GM12878 (cell line): ENCODE measurements around the gene DPH1. TPM values are rescaled to one million over a fixed set of nuclear protein-coding genes. Genes with fewer than 3 reads are reported as not detected.

Source experiments
- BMI1 ChIP-seq: fragments of 450-650 bp; IDR thresholded peaks from 2 replicates; pipeline ENCODE4 v1.6.1; 2016; ENCODE audit warnings: mild to moderate bottlenecking, moderate library complexity, borderline replicate concordance
- BRCA1 ChIP-seq: IDR thresholded peaks from 2 replicates; pipeline ENCODE4 v1.6.1; 2011; ENCODE audit warnings: low read depth, low read length, improper control_type of control experiment
- CBX5 ChIP-seq: sonication (generic); IDR thresholded peaks from 2 replicates; pipeline ENCODE4 v1.6.1; 2016; ENCODE audit warnings: low read depth, moderate library complexity, mild to moderate bottlenecking, inconsistent platforms
- EGR1 ChIP-seq, 2 experiments: IDR thresholded peaks; 1 replicate in 1 of 2; 2 replicates in 1 of 2; pipeline ENCODE4 v1.6.1; 2011 to 2012; ENCODE audit warnings: low read depth in 2 of 2, low read length in 2 of 2, borderline replicate concordance in 1 of 2, mild to moderate bottlenecking in 1 of 2, moderate library complexity in 1 of 2
- FOXK2 ChIP-seq: fragments of 450-650 bp; IDR thresholded peaks from 2 replicates; pipeline ENCODE4 v1.6.1; 2017; ENCODE audit warnings: mild to moderate bottlenecking, moderate library complexity
- HDGF ChIP-seq: fragments of 450-650 bp; IDR thresholded peaks from 2 replicates; pipeline ENCODE4 v1.6.1; 2016; ENCODE audit warnings: antibody characterized with exemption
- JUNB ChIP-seq: IDR thresholded peaks from 2 replicates; pipeline ENCODE4 v1.6.1; 2016; ENCODE audit warnings: antibody characterized with exemption, mild to moderate bottlenecking
- NR2C1 ChIP-seq: fragments of 450-650 bp; IDR thresholded peaks from 2 replicates; pipeline ENCODE4 v1.6.1; 2017; ENCODE audit warnings: antibody characterized with exemption, mild to moderate bottlenecking, moderate library complexity
- PAX5 ChIP-seq: IDR thresholded peaks from 2 replicates; pipeline ENCODE4 v1.6.1; 2011; ENCODE audit warnings: low read depth, low read length, borderline replicate concordance
- RB1 ChIP-seq: fragments of 450-650 bp; formaldehyde crosslinking; IDR thresholded peaks from 2 replicates; pipeline ENCODE4 v1.6.1; 2017; ENCODE audit warnings: mild to moderate bottlenecking, borderline replicate concordance
- SREBF1 ChIP-seq: IDR thresholded peaks from 2 replicates; pipeline ENCODE4 v1.6.1; 2012; ENCODE audit warnings: mild to moderate bottlenecking, low read length
- SREBF2 ChIP-seq: IDR thresholded peaks from 2 replicates; pipeline ENCODE4 v1.6.1; 2012; ENCODE audit warnings: mild to moderate bottlenecking, low read length
- SUZ12 ChIP-seq: fragments of 200-600 bp; sonication (generic); IDR thresholded peaks from one replicate; pipeline ENCODE4 v1.6.1; 2018; ENCODE audit warnings: antibody characterized with exemption, mild to moderate bottlenecking; ENCODE audit not compliant: unreplicated experiment
- ZNF207 ChIP-seq: fragments of 450-650 bp; IDR thresholded peaks from 2 replicates; pipeline ENCODE4 v1.6.1; 2014; ENCODE audit warnings: antibody characterized with exemption, mild to moderate bottlenecking, borderline replicate concordance
- ZNF687 ChIP-seq: fragments of 450-650 bp; IDR thresholded peaks from 2 replicates; pipeline ENCODE4 v1.6.1; 2017; ENCODE audit warnings: mild to moderate bottlenecking, moderate library complexity
- polyA plus RNA-seq, 11 experiments: library from polyadenylated mRNA; depleted of rRNA in 4 of 11; unstranded in 6 of 11; stranded (reverse) in 5 of 11; fragments of >200 nt; fragmentation: Nextera tagmentation in 4 of 11; fragmentation: Illumina TruSeq in 1 of 11; extraction: Ambion mirVana in 4 of 11; extraction: Trizol in 1 of 11; gene quantifications; 1 replicate in 1 of 11; 2 replicates in 10 of 11; pipeline versions ENCODE4 v1.2.1 to v1.2.3, GENCODE V29; 2011 to 2016; ENCODE audit warnings: inconsistent platforms in 2 of 11, missing spikeins in 2 of 11, low read depth in 1 of 11
- total RNA-seq, 4 experiments: library from RNA; depleted of rRNA in 3 of 4; stranded (reverse); fragments of >200 nt in 3 of 4; fragmentation: Illumina TruSeq in 1 of 4; extraction: Trizol in 1 of 4; gene quantifications; 2 replicates each; pipeline versions ENCODE4 v1.2.1 to v1.2.3, GENCODE V29; 2013 to 2021
- TF ChIP-seq, protein P1 (sequence below): IDR thresholded peaks from 2 replicates; pipeline ENCODE4 v1.6.1; 2012; ENCODE audit warnings: low read length, inconsistent platforms
- TF ChIP-seq, protein P2 (sequence below): fragments of 450-650 bp; IDR thresholded peaks from 2 replicates; pipeline ENCODE4 v1.6.1; 2016; ENCODE audit warnings: mild to moderate bottlenecking
- TF ChIP-seq, protein P3 (sequence below): IDR thresholded peaks from 2 replicates; pipeline ENCODE4 v1.6.1; 2012; ENCODE audit warnings: low read depth, low read length, improper control_type of control experiment

Gene DPH1
- total and polyA plus RNA-seq, 10 of the 15 experiments (the other 5 are each of a cell fraction or from before 2014, with no cell fraction given), result 0.29 to 33.6 (median 20.2) TPM

DNA sequence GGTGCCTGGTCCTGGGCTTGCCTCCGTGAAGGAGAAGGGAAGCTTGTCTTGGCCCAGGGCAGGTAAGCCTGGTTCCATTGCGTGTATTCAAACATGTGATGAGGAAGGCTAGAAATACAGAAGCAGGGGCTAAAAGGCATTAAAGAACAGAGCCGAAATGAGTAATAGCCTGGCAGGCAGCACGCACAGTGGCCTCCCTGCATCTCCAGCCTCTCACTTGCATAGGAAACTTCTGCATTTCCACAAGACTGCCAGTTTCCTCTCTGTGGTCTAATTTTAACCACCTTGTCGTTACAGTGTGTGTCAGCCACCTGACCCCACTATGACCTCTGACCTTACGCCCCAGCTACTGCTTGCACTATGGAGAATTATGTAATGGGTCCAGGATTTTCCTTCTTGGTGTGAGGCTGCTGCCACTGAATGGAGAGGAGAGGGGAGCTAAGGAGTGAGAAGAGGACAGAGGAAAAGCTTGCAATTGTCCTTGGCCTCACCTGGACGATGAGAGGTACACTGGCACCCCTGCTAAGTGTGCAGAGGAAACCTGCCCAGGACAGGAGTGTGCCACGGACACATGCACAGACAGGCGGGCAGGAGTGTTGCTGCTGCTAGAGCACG lies 57.8 kb downstream of the DPH1 start (continued):
- TF ChIP-seq ZNF687, result peak; percentile 98
- TF ChIP-seq, protein P1, sequence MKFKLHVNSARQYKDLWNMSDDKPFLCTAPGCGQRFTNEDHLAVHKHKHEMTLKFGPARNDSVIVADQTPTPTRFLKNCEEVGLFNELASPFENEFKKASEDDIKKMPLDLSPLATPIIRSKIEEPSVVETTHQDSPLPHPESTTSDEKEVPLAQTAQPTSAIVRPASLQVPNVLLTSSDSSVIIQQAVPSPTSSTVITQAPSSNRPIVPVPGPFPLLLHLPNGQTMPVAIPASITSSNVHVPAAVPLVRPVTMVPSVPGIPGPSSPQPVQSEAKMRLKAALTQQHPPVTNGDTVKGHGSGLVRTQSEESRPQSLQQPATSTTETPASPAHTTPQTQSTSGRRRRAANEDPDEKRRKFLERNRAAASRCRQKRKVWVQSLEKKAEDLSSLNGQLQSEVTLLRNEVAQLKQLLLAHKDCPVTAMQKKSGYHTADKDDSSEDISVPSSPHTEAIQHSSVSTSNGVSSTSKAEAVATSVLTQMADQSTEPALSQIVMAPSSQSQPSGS, result no peak
- TF ChIP-seq, protein P2, sequence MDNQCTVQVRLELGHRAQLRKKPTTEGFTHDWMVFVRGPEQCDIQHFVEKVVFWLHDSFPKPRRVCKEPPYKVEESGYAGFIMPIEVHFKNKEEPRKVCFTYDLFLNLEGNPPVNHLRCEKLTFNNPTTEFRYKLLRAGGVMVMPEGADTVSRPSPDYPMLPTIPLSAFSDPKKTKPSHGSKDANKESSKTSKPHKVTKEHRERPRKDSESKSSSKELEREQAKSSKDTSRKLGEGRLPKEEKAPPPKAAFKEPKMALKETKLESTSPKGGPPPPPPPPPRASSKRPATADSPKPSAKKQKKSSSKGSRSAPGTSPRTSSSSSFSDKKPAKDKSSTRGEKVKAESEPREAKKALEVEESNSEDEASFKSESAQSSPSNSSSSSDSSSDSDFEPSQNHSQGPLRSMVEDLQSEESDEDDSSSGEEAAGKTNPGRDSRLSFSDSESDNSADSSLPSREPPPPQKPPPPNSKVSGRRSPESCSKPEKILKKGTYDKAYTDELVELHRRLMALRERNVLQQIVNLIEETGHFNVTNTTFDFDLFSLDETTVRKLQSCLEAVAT, result peak; percentile 86; the same call in 1 of the 2 replicates
- no peak for TF ChIP-seq HDGF
- TF ChIP-seq SREBF1, result no peak
- peak; percentile 96 for TF ChIP-seq JUNB
- TF ChIP-seq ZNF207, result no peak
- no peak for TF ChIP-seq BRCA1
- TF ChIP-seq BMI1, result no peak
- no peak for TF ChIP-seq SUZ12
- peak in 1 of 2 experiments; percentile 32; a peak in 1 of 3 replicates for TF ChIP-seq EGR1 (IDR thresholded peaks at IDR 0.05; ENCODE audit: borderline replicate concordance in 1 of 2, low read depth in 2 of 2, low read length in 2 of 2)
- TF ChIP-seq NR2C1, result peak; percentile 94
- TF ChIP-seq, protein P3, sequence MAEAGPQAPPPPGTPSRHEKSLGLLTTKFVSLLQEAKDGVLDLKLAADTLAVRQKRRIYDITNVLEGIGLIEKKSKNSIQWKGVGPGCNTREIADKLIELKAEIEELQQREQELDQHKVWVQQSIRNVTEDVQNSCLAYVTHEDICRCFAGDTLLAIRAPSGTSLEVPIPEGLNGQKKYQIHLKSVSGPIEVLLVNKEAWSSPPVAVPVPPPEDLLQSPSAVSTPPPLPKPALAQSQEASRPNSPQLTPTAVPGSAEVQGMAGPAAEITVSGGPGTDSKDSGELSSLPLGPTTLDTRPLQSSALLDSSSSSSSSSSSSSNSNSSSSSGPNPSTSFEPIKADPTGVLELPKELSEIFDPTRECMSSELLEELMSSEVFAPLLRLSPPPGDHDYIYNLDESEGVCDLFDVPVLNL, result no peak
- peak; percentile 96 for TF ChIP-seq PAX5
- no peak for TF ChIP-seq FOXK2
- no peak for TF ChIP-seq CBX5
- no peak for TF ChIP-seq RB1
- no peak for TF ChIP-seq SREBF2
